22Rv1 (cell line): ENCODE data around the gene BOLA2B.

Experiments used
- ZFX ChIP-seq: fragments of 450-650 bp; IDR thresholded peaks from 2 replicates; pipeline ENCODE4 v1.6.1; 2017; ENCODE audit warnings: antibody characterized with exemption, borderline replicate concordance
- TF ChIP-seq, protein P1 (sequence below): fragments of 450-650 bp; IDR thresholded peaks from 2 replicates; pipeline ENCODE4 v1.5.1; 2017; ENCODE audit warnings: mild to moderate bottlenecking

DNA sequence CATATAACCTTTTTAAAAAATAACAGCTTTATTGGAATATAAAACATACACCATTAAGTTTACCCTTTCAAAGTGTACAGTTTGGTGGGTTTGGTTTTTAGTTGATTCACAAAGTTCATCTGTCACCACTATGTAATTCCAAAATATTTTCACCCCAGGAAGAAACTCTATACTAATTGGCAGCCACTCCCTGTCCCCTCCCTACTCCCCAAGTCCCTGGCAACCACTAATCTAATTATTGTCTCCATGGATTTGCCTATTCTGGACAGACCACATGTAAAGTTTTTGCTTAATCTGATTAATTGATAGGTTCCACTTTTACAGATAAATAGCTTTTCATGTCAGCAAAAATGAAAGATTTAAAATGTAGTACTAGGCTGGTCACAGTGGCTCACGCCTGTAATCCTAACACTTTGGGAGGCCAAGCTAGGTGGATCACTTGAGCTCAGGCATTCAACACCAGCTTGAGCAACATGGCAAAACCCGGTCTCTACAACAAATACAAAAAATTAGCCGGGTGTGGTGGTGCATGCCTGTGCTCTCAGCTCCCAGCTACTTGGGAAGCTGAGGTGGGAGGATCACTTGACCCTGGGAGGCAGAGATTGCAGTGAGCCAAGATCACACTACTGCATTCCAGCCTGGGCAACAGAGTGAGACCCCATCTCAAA, 45.5 kb downstream of the BOLA2B start:
- TF ChIP-seq, protein P1, sequence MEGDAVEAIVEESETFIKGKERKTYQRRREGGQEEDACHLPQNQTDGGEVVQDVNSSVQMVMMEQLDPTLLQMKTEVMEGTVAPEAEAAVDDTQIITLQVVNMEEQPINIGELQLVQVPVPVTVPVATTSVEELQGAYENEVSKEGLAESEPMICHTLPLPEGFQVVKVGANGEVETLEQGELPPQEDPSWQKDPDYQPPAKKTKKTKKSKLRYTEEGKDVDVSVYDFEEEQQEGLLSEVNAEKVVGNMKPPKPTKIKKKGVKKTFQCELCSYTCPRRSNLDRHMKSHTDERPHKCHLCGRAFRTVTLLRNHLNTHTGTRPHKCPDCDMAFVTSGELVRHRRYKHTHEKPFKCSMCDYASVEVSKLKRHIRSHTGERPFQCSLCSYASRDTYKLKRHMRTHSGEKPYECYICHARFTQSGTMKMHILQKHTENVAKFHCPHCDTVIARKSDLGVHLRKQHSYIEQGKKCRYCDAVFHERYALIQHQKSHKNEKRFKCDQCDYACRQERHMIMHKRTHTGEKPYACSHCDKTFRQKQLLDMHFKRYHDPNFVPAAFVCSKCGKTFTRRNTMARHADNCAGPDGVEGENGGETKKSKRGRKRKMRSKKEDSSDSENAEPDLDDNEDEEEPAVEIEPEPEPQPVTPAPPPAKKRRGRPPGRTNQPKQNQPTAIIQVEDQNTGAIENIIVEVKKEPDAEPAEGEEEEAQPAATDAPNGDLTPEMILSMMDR = no peak
- TF ChIP-seq ZFX = no peak
